HG03432 (cell line): ENCODE results near the gene HAX1.

Experiments used
- ATAC-seq: cut with Tn5 transposase; IDR thresholded peaks from one replicate; pipeline ENCODE4 v1.9.1; 2021; ENCODE audit warnings: mild to moderate bottlenecking, moderate library complexity; ENCODE audit not compliant: unreplicated experiment

Gene HAX1

GRCh38 chr1:154324669-154325582 lies 52.5 kb downstream of the HAX1 start, which contains the start of gene ATP8B2:
TSS of gene ATP8B2 (plus strand) at chr1:154325525. CDS start at chr1:154328142, 2,617 bp downstream.
- ATAC-seq = peak; percentile 54
